Skeletal muscle tissue (tissue), 4 donors: ENCODE results near the gene BOC. TPM values are rescaled to one million over a fixed set of nuclear protein-coding genes. Genes with fewer than 3 reads are reported as not detected.
"Not testable (repeated sequence)": the region's sequence is repeated elsewhere in the genome, so short reads cannot be mapped to it uniquely, and the experiment has no call there.

Experiments used
- H3K27ac ChIP-seq: one replicate; pipeline ENCODE4 v1.7.0; 2013; ENCODE audit warnings: mild to moderate bottlenecking, low read depth, low read length, inconsistent platforms
- H3K27me3 ChIP-seq, 3 donors: one replicate each; pipeline ENCODE4 v1.7.0; 2013; ENCODE audit warnings: low read length in 3 of 3; ENCODE audit not compliant: control insufficient read depth in 3 of 3, insufficient read depth in 3 of 3
- H3K36me3 ChIP-seq, 3 donors: one replicate each; pipeline ENCODE4 v1.7.0; 2013; ENCODE audit warnings: low read length in 3 of 3; ENCODE audit not compliant: control insufficient read depth in 3 of 3, insufficient read depth in 3 of 3
- H3K4me1 ChIP-seq, 3 donors: one replicate each; pipeline ENCODE4 v1.7.0; 2013; ENCODE audit warnings: low read length in 3 of 3, mild to moderate bottlenecking in 3 of 3; ENCODE audit not compliant: control insufficient read depth in 3 of 3, insufficient read depth in 3 of 3
- H3K4me3 ChIP-seq, 3 donors: one replicate each; pipeline ENCODE4 v1.7.0; 2013; ENCODE audit warnings: low read length in 3 of 3
- H3K9ac ChIP-seq, 3 donors: one replicate each; pipeline ENCODE4 v1.7.0; 2013; ENCODE audit warnings: low read length in 3 of 3, mild to moderate bottlenecking in 3 of 3, moderate library complexity in 2 of 3, low read depth in 1 of 3
- H3K9me3 ChIP-seq, 3 donors: one replicate each; pipeline ENCODE4 v1.7.0; 2013; ENCODE audit warnings: low read length in 3 of 3; ENCODE audit not compliant: control insufficient read depth in 3 of 3
- total RNA-seq: library from RNA; depleted of rRNA; stranded (reverse); fragments of >200 nt; gene quantifications from one replicate; pipeline ENCODE4 v1.2.3, GENCODE V29; 2014
- donor health status: Osteomylitis.

The BOC gene
- total RNA-seq, 1 donor from 2014 or later, result 28.7 TPM

DNA sequence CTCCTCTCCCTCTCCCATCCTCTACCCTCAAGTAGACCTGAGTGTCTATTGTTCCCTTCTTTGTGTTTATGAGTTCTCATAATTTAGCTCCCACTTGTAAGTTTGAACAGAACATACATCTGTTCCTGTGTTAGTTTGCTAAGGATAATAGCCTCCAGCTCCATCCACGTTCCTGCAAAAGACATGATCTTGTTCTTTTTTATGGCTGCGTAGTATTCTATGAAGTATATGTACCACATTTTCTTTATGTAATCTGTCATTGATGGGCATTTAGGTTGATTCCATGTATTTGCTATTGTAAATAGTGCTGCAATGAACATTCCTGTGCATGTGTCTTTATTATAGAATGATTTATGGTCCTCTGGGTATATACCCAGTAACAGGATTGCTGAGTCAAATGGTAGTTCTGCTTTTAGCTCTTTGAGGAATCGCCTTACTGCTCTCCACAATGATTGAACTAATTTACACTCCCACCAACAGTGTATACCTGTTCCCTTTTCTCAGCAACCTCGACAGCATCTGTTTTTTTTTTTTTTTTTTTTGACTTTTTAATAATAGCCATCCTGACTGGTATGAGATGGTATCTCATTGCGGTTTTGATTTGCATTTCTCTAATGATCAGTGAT, 39.6 kb upstream of the BOC start:
- not testable (repeated sequence) for H3K4me3 ChIP-seq, H3K36me3 ChIP-seq, H3K27me3 ChIP-seq, H3K9ac ChIP-seq, H3K9me3 ChIP-seq, H3K27ac ChIP-seq
- peaks cover 6 to 13% (median 7%) of the 10 kb centered on the region in 3 donors for H3K4me1 ChIP-seq

DNA sequence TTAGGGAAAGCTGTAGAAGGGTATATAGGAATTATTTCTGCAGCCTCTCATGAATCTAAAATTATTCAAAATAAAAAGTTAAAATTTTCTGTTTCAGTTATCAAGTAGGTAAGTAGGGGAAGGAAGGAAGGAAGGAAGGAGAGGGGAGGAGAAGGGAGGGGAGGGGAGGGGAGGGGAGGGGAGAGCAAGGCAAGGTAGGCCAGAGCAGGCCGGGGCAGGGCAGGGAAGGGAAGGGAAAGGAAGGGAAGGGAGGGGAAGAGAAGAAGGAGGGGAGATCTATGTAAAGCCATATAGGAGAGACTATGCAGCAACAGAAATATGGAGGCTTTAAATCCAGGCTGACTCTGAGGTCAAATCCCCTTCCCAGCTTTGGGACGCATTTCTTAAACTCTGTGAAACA, 38.3 kb upstream of the BOC start:
- Histone ChIP-seq H3K9ac (no peak overlapping the region), H3K36me3 (no peaks in the 10 kb centered on the region), H3K4me3 (no peak overlapping the region), H3K27ac (no peak overlapping the region), H3K4me1 (no peaks in the 10 kb centered on the region), H3K27me3 (peaks cover 0 to 1% (median 0%) of the 10 kb centered on the region in 3 donors), H3K9me3 (no peaks in the 10 kb centered on the region)

DNA sequence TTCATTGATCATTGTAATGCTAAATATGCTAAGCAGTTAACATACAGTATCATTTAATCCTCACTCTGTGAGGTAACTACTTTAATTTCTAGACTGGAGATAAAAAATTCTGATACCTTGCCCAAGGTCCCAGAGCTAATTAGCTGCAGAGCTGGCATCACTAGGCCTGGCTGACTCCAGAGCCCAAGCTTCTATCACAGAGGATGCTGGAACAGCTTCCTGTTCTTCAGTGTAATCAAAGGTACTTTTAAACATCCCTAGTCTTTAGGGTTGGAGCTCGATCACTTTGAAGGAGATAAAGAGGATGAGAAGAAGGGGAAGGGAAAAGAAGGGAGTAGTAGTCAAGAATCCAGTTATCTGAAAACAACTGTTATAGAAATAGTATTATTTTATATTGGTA, 37.1 kb upstream of the BOC start:
- no peak overlapping the region for H3K27ac ChIP-seq

DNA sequence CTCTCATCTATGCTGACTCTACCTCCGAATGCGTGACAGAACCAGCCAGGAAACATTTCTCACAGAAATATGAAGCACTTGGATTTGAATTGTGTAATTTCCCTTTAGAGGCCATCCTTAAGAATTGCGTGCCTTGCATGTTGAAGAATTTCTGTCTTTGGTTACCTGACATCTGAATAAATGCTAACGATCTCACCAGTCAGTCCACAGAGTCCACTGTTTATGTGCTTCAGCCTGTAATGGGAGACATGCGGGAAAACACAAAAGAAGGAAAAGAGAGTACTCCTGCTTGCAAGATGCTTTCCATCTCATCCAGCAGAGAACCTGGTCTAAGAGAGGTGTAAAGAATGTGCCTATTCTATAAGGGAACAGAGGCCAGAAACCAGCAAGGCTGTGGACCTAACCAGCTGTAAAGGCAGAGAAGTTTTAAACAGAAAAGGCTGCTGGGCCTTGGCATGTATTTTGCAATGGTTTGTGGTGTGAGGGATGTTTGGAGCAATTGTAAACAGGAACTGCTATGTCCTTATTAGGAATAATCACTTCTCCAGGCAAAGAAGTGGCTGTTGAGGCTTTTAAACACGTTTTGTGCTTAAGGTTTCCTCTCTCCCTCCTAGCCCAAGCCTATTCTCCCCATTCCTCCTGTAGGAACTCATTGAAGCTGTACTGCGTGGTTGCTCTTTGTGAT, 36.4 kb upstream of the BOC start:
- Histone ChIP-seq H3K27me3 (peaks cover 0 to 3% (median 2%) of the 10 kb centered on the region in 3 donors), H3K9me3 (no peaks in the 10 kb centered on the region), H3K27ac (no peak overlapping the region), H3K36me3 (no peaks in the 10 kb centered on the region), H3K9ac (no peak overlapping the region), H3K4me1 (no peaks in the 10 kb centered on the region), H3K4me3 (no peak overlapping the region)

More for the DNA sequence above, 37.1 kb upstream of the BOC start:
- no peaks in the 10 kb centered on the region for H3K36me3 ChIP-seq
- no peaks in the 10 kb centered on the region for H3K4me1 ChIP-seq
- H3K9me3 ChIP-seq, result no peaks in the 10 kb centered on the region
- H3K9ac ChIP-seq, result no peak overlapping the region
- H3K27me3 ChIP-seq, result peaks cover 0 to 3% (median 2%) of the 10 kb centered on the region in 3 donors
- no peak overlapping the region for H3K4me3 ChIP-seq

DNA sequence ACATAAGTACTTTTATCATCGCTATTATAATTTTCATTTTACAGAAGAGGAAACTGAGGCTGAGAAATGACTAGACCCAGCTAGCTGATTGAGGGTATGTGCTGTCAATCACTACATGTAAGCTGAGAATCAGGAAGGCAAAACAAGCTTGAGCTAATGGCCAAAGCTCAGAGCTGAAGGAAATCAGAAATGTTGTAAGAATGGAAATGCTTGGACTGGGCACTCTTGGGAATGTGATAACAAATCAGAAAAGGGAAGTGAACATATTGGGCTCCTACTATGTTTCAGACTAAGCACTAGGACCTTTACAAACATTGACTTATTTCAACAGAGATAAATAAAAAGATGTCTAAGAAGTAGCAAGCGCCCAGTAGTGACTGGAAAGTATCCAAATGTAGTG, 33.8 kb upstream of the BOC start:
- no peak overlapping the region for H3K27ac ChIP-seq
- peaks cover 0 to 3% (median 2%) of the 10 kb centered on the region in 3 donors for H3K27me3 ChIP-seq
- no peak overlapping the region for H3K9ac ChIP-seq
- no peaks in the 10 kb centered on the region for H3K9me3 ChIP-seq
- no peaks in the 10 kb centered on the region for H3K4me1 ChIP-seq
- H3K36me3 ChIP-seq, result no peaks in the 10 kb centered on the region
- no peak overlapping the region for H3K4me3 ChIP-seq

DNA sequence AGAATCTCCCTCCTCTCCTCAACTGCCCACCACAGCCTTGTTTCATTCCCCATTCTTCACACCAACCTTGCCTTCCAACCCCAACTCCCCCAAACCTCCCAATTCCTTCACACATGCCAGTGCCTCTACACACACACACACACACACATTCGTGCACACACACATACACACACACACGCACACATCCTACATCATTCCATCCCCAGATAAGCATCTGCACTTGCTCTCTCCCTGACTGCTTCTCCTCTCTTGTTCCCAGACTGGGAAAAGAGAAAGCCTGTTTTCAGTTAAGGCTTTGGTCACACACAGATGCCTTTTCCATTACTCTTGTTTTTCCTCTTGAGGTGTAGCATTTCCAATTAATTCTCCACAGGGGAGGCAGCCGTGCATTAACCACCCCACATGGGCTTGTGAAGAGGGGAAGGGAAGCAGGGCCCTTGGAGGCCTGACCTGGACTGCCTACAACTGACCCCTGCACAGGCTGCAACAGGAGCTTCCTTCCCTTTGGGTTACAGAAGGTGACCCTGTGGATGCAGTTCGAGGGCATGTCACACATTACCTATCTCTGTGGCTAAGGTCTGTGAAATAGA, 32.0 kb upstream of the BOC start:
- Histone ChIP-seq H3K36me3 (no peaks in the 10 kb centered on the region), H3K4me3 (no peak overlapping the region), H3K9me3 (no peaks in the 10 kb centered on the region), H3K27me3 (peaks cover 0 to 3% (median 2%) of the 10 kb centered on the region in 3 donors), H3K9ac (no peak overlapping the region), H3K4me1 (no peaks in the 10 kb centered on the region), H3K27ac (no peak overlapping the region)

DNA sequence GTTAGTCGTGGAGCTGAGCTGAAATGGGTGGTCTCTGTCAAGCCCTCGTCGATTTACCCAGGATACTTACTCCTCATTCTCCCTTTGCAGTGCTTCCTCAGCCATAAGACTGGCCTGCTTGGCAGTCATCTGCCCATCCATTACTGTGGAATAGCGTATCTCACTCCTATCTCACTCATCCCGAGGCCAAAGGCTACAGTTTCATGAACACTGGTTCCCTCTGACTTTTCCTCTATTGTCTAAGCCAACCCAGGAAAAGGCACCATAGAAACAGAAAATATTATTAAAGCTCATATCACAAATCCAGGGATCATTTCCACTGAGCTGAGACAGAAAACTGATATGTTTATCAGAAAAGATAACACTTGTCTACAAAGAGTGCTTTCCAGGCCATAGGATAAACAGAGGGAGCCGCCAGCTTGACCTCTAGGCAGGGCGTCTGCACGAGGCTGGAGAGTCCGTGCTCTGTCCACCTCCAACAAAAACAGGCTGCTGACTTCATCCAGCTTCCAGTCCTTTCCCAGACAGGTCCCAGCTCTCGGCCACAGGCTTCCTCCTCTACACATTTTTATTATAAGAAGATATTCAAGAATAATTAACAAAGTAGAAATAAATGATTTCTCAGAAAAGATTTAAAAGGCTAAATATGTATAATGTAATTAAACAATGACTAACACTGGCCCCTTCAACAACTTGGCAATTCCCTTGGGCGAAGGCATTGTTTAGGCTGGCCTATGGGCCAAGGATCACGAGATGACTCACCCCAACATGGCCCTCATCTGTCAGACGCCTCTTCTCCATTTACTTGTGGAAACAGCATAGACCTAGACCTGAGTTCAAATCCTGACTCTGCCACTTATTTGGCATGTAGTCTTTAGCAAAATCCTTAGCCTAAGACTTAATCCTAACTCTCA, 27.4 kb upstream of the BOC start:
- H3K27me3 ChIP-seq, result peaks cover 0 to 5% (median 0%) of the 10 kb centered on the region in 3 donors
- no peaks in the 10 kb centered on the region for H3K36me3 ChIP-seq
- H3K9me3 ChIP-seq, result peaks cover 0 to 2% (median 0%) of the 10 kb centered on the region in 3 donors
- H3K27ac ChIP-seq, result no peak overlapping the region
- no peaks in the 10 kb centered on the region for H3K4me1 ChIP-seq
- no peak overlapping the region for H3K4me3 ChIP-seq
- no peak overlapping the region for H3K9ac ChIP-seq

DNA sequence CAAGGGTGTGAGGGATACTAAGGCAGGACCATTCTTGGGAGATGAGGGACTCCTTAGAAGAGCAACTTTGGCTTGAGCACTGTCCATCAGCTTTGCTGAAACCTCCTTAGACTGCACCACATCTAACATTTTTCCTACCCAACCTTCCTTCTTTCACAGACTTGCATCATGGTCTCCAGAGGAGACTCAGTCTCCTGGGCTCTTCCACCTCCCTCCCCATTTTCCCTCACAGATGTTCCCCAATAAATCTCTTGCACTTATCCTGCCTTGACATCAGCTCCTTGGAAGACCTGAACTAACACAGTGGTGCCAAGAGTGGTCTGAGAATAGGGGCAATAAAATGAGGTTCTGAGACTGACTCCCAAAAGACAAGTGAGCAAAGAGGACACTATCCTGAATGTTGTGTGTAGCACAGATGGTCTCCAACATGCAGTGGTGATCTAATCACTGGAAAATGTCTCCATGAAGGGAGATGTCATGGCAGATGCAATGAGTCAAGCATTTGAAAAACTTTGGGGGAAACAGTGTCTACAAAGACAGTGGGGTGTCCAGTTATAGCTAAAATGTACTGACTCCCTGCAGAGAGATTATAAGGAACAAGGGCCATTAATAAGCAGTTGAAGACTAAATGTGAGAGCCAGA, 26.0 kb upstream of the BOC start:
- Histone ChIP-seq H3K9ac (no peak overlapping the region), H3K4me1 (no peaks in the 10 kb centered on the region)

DNA sequence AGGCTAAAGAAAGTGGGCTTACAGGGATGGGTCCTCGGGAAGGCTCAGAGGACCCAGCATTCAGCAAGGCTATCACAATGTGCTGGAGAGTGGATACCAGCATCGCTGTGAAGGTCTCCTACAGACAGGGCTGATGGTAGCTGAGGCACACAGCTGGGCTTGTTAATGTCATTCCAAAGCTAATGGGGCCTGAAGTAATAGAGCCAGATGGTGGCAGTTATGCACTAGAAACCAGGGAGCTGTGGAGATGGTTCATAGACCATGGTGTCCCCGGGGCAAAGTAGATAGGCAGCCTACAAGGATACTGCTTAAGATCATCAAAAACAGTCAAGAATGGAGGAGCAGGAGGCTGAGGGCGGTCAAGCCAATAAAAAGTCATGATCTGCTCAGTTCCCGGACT, 24.8 kb upstream of the BOC start:
- no peaks in the 10 kb centered on the region for H3K4me1 ChIP-seq
- H3K36me3 ChIP-seq, result no peaks in the 10 kb centered on the region
- peaks cover 0 to 2% (median 0%) of the 10 kb centered on the region in 3 donors for H3K27me3 ChIP-seq
- H3K9ac ChIP-seq, result no peak overlapping the region
- H3K27ac ChIP-seq, result no peak overlapping the region
- no peak overlapping the region for H3K4me3 ChIP-seq
- H3K9me3 ChIP-seq, result peaks cover 0 to 2% (median 0%) of the 10 kb centered on the region in 3 donors

More for the DNA sequence above, 26.0 kb upstream of the BOC start:
- Histone ChIP-seq H3K27me3 (peaks cover 0 to 2% (median 0%) of the 10 kb centered on the region in 3 donors), H3K9me3 (peaks cover 0 to 2% (median 0%) of the 10 kb centered on the region in 3 donors), H3K4me3 (no peak overlapping the region), H3K36me3 (no peaks in the 10 kb centered on the region), H3K27ac (no peak overlapping the region)
